ENCODE measurements around the gene CFB.
"Not testable (repeated sequence)": the region's sequence is repeated elsewhere in the genome, so short reads cannot be mapped to it uniquely, and the experiment has no call there.

The CFB gene

GRCh38 chr6:31906122-31906521 is 39.8 kb upstream of the CFB start:
- H3K4me3 ChIP-seq (replicated peaks; ENCODE audit: low read depth, low read length), result no peak overlapping the region
- TF ChIP-seq, protein P1, sequence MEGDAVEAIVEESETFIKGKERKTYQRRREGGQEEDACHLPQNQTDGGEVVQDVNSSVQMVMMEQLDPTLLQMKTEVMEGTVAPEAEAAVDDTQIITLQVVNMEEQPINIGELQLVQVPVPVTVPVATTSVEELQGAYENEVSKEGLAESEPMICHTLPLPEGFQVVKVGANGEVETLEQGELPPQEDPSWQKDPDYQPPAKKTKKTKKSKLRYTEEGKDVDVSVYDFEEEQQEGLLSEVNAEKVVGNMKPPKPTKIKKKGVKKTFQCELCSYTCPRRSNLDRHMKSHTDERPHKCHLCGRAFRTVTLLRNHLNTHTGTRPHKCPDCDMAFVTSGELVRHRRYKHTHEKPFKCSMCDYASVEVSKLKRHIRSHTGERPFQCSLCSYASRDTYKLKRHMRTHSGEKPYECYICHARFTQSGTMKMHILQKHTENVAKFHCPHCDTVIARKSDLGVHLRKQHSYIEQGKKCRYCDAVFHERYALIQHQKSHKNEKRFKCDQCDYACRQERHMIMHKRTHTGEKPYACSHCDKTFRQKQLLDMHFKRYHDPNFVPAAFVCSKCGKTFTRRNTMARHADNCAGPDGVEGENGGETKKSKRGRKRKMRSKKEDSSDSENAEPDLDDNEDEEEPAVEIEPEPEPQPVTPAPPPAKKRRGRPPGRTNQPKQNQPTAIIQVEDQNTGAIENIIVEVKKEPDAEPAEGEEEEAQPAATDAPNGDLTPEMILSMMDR (IDR thresholded peaks at IDR 0.05; ENCODE audit: low read depth, low read length, missing control alignments), result no peak
- no peak for DNase-seq (ENCODE audit: extremely low read depth, low read depth)

GRCh38 chr6:31906727-31907126 is 39.2 kb upstream of the CFB start:
- not testable (repeated sequence) for DNase-seq (ENCODE audit: extremely low read depth, low read depth); H3K4me3 ChIP-seq (replicated peaks; ENCODE audit: low read depth, low read length)

DNA sequence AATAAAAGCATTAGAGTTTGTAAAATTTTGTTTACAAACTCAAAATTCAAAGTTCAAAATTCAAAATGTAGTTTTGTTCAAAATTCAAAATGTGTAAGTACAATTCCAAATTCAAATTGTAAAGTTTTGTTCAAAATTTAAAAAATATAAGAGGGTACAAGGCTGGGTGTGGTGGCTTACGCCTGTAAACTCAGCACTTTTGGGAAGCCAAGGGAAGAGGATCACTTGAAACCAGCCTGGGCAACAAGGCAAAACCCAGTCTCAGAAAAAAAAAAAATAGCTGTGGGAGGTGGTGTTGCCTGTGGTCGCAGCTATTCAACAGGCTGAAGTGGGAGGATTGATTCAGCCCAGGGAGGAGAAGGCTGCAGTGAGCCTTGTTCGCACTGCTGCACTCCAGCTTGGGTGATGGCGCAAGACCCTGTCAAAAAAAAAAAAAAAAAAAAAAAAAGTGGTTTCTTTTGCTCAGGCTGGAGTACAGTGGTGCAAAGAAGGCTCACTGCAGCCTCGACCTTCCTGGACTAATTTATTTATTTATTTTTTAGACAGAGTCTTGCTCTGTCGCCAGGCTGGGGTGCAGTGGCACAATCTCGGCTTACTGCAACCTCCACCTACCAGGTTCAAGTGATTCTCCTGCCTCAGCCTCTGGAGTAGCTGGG is 38.6 kb upstream of the CFB start:
- no peak for DNase-seq (ENCODE audit: extremely low read depth, low read depth)
- TF ChIP-seq, protein P1 (IDR thresholded peaks at IDR 0.05; ENCODE audit: low read depth, low read length, missing control alignments), result no peak
- H3K4me3 ChIP-seq (replicated peaks; ENCODE audit: low read depth, low read length), result no peak overlapping the region

- H3K4me3 ChIP-seq (replicated peaks; ENCODE audit: low read depth, low read length); DNase-seq (ENCODE audit: extremely low read depth, low read depth): not testable (repeated sequence)
Measured at GRCh38 chr6:31908255-31908654, 37.6 kb upstream of the CFB start.

DNA sequence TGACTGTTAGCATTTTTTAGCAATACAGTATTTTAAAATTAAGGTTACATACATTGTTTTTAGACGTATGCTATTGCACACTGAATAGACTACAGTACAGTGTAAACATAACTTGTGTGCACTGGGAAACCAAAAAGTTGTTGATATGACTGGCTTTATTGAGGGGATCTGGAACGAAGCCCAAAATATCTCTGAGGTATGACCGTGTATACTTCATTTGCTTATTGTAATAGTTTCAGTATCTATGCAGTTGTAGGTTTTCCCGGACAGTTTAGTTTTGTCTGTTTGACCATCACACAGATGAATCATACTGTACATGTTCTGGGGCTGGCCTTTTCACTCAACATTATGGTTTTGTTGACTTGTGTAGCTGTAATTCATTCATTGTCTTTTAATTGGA is 37.1 kb upstream of the CFB start:
- TF ChIP-seq, protein P1 (IDR thresholded peaks at IDR 0.05; ENCODE audit: low read depth, low read length, missing control alignments), result no peak
- no peak for DNase-seq (ENCODE audit: extremely low read depth, low read depth)

GRCh38 chr6:31909298-31909697 is 36.6 kb upstream of the CFB start:
- not testable (repeated sequence) for H3K4me3 ChIP-seq (replicated peaks; ENCODE audit: low read depth, low read length); DNase-seq (ENCODE audit: extremely low read depth, low read depth)

More for the DNA sequence above, 37.1 kb upstream of the CFB start:
- no peak overlapping the region for H3K4me3 ChIP-seq (replicated peaks; ENCODE audit: low read depth, low read length)

- DNase-seq (ENCODE audit: extremely low read depth, low read depth), result no peak
- no peak overlapping the region for H3K4me3 ChIP-seq (replicated peaks; ENCODE audit: low read depth, low read length)
- TF ChIP-seq, protein P1 (IDR thresholded peaks at IDR 0.05; ENCODE audit: low read depth, low read length, missing control alignments), result no peak
Measured at GRCh38 chr6:31911826-31912585, 33.9 kb upstream of the CFB start.

DNA sequence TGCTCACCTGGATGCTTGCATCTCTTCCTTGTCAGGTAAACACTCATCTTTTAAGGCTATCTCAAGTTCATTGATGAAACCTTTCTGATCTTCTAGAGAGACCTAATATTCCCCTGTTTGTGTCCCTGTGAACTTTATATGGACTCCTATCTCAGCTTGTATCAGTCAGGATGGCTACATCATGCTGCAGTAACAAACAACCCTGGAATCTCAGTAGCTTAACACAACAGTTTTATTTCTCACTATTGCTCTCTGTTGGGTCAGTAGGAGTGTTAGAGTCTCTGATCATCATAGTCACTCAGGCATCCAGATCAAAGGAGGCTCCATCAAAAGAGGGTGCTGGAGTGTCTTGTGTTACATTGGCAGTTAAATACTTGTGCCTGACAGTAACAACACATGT is 30.5 kb upstream of the CFB start:
- no peak for DNase-seq (ENCODE audit: extremely low read depth, low read depth)
- H3K4me3 ChIP-seq (replicated peaks; ENCODE audit: low read depth, low read length), result no peak overlapping the region
- TF ChIP-seq, protein P1 (IDR thresholded peaks at IDR 0.05; ENCODE audit: low read depth, low read length, missing control alignments), result no peak
